Cardiac muscle cell (in vitro differentiated cells and primary cell): Measurements from ENCODE around the gene FHIT. TPM values are rescaled to one million over a fixed set of nuclear protein-coding genes. Genes with fewer than 3 reads are reported as not detected.
A peak's percentile ranks its signal among the peaks of the same experiment; 100 is the strongest.

Experiments used
- DNase-seq, 2 donors: peaks; one replicate each; pipeline versions ENCODE4 v3.0.0 to v3.0.0-alpha.2; 2010 to 2017; ENCODE audit warnings: low read depth in 1 of 2, low spot score in 1 of 2
- H3K27ac ChIP-seq: fragments of 200-600 bp; sonication (generic); 2 replicates; pipeline ENCODE4 v1.5.1; 2016
- H3K27me3 ChIP-seq: fragments of 200-600 bp; sonication (generic); 2 replicates; pipeline ENCODE4 v1.6.0; 2016; ENCODE audit warnings: control low read depth
- H3K36me3 ChIP-seq: fragments of 200-600 bp; sonication (generic); 2 replicates; pipeline ENCODE4 v1.5.1; 2016; ENCODE audit warnings: control low read depth
- H3K4me1 ChIP-seq: fragments of 200-600 bp; sonication (generic); 2 replicates; pipeline ENCODE4 v1.8.1; 2017; ENCODE audit warnings: low read depth, mild to moderate bottlenecking, mixed run types
- H3K4me3 ChIP-seq: fragments of 200-600 bp; sonication (generic); 2 replicates; pipeline ENCODE4 v1.5.1; 2016; ENCODE audit warnings: mild to moderate bottlenecking
- H3K9me3 ChIP-seq: fragments of 200-600 bp; sonication (generic); 2 replicates; pipeline ENCODE4 v1.5.1; 2017; ENCODE audit warnings: low read depth, mild to moderate bottlenecking, control low read depth
- polyA plus RNA-seq: library from polyadenylated mRNA; unstranded; fragments of >200 nt; fragmentation: Nextera tagmentation; extraction: Ambion mirVana; gene quantifications from 2 replicates; pipeline ENCODE4 v1.2.1, GENCODE V29; 2016
- total RNA-seq: library from RNA; depleted of rRNA; stranded (reverse); fragments of >200 nt; gene quantifications from 2 replicates; pipeline ENCODE4 v1.2.3, GENCODE V29; 2016
- TF ChIP-seq, protein P1 (sequence below): IDR thresholded peaks from 2 replicates; pipeline ENCODE4 v1.5.1; 2012; ENCODE audit warnings: low read depth, mild to moderate bottlenecking, low read length

Gene FHIT
- total and polyA plus RNA-seq, 2 experiments from 2014 or later, result 6.9 to 12.5 TPM

DNA sequence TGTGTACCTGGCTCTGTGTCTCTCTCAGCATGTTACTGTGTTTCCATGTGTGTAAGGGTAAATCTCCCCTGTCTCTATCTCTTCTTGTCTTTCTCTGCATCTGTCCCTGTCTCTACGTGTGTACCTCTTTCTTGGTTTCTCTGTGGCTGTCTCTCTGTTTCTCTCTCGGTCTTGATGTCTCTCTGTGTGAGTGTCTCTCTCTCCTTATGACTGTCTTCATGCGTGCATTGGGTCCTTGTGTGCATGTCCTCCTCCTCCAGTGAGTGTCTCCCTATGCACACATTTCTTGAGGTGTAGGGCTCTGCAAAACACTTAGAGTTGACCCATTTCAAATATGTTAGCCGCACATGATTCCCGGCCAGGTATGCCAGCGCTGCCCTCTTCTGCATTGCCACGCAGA lies 1298.1 kb downstream of the FHIT start:
- no peaks in the 10 kb centered on the region for H3K9me3 ChIP-seq
- no peak overlapping the region for H3K4me3 ChIP-seq

GRCh38 chr3:59949311-59949710 lies 1301.9 kb downstream of the FHIT start:
- TF ChIP-seq, protein P1, sequence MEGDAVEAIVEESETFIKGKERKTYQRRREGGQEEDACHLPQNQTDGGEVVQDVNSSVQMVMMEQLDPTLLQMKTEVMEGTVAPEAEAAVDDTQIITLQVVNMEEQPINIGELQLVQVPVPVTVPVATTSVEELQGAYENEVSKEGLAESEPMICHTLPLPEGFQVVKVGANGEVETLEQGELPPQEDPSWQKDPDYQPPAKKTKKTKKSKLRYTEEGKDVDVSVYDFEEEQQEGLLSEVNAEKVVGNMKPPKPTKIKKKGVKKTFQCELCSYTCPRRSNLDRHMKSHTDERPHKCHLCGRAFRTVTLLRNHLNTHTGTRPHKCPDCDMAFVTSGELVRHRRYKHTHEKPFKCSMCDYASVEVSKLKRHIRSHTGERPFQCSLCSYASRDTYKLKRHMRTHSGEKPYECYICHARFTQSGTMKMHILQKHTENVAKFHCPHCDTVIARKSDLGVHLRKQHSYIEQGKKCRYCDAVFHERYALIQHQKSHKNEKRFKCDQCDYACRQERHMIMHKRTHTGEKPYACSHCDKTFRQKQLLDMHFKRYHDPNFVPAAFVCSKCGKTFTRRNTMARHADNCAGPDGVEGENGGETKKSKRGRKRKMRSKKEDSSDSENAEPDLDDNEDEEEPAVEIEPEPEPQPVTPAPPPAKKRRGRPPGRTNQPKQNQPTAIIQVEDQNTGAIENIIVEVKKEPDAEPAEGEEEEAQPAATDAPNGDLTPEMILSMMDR, result no peak
- H3K27me3 ChIP-seq, result no peaks in the 10 kb centered on the region
- H3K27ac ChIP-seq, result no peak overlapping the region
- DNase-seq, result no peak
- H3K4me1 ChIP-seq, result no peaks in the 10 kb centered on the region
- H3K36me3 ChIP-seq, result no peaks in the 10 kb centered on the region
- no peak overlapping the region for H3K4me3 ChIP-seq
- H3K9me3 ChIP-seq, result no peaks in the 10 kb centered on the region

More for the DNA sequence above, 1298.1 kb downstream of the FHIT start:
- H3K36me3 ChIP-seq, result no peaks in the 10 kb centered on the region
- no peak for DNase-seq
- TF ChIP-seq, protein P1, result no peak
- no peaks in the 10 kb centered on the region for H3K27me3 ChIP-seq
- no peaks in the 10 kb centered on the region for H3K4me1 ChIP-seq
- no peak overlapping the region for H3K27ac ChIP-seq

- Histone ChIP-seq H3K9me3 (no peaks in the 10 kb centered on the region), H3K4me1 (peaks cover 6% of the 10 kb centered on the region), H3K27me3 (no peaks in the 10 kb centered on the region), H3K27ac (no peak overlapping the region), H3K4me3 (no peak overlapping the region), H3K36me3 (no peaks in the 10 kb centered on the region)
- no peak for DNase-seq
- TF ChIP-seq, protein P1, result no peak
These were observed 1304.9 kb downstream of the FHIT start for GRCh38 chr3:59946401-59946800.

GRCh38 chr3:59940718-59941117 lies 1310.5 kb downstream of the FHIT start:
- no peak overlapping the region for H3K4me3 ChIP-seq
- peaks cover 58% of the 10 kb centered on the region for H3K4me1 ChIP-seq
- no peaks in the 10 kb centered on the region for H3K36me3 ChIP-seq
- TF ChIP-seq, protein P1, result no peak
- no peak overlapping the region for H3K27ac ChIP-seq
- no peak for DNase-seq
- no peaks in the 10 kb centered on the region for H3K27me3 ChIP-seq
- H3K9me3 ChIP-seq, result no peaks in the 10 kb centered on the region

GRCh38 chr3:59939826-59940426 lies 1311.3 kb downstream of the FHIT start:
- Histone ChIP-seq H3K4me1 (peaks cover 58% of the 10 kb centered on the region), H3K27ac (peak overlapping the region; percentile 75), H3K4me3 (no peak overlapping the region), H3K27me3 (no peaks in the 10 kb centered on the region), H3K9me3 (no peaks in the 10 kb centered on the region), H3K36me3 (no peaks in the 10 kb centered on the region)
- TF ChIP-seq, protein P1, result no peak
- peak in 1 of 2 donors; percentile 88 for DNase-seq
